GM18867 (cell line): ENCODE measurements around the gene MTMR6.
A peak's percentile ranks its signal among the peaks of the same experiment; 100 is the strongest.

Experiments used
- ATAC-seq: cut with Tn5 transposase; IDR thresholded peaks from one replicate; pipeline ENCODE4 v1.9.1; 2021; ENCODE audit warnings: mild to moderate bottlenecking, moderate library complexity; ENCODE audit not compliant: unreplicated experiment

Gene MTMR6

GRCh38 chr13:25281193-25281934, 5.9 kb downstream of the MTMR6 start:
- peak; percentile 66 for ATAC-seq

GRCh38 chr13:25280396-25280795, 6.9 kb downstream of the MTMR6 start:
- no peak for ATAC-seq

DNA sequence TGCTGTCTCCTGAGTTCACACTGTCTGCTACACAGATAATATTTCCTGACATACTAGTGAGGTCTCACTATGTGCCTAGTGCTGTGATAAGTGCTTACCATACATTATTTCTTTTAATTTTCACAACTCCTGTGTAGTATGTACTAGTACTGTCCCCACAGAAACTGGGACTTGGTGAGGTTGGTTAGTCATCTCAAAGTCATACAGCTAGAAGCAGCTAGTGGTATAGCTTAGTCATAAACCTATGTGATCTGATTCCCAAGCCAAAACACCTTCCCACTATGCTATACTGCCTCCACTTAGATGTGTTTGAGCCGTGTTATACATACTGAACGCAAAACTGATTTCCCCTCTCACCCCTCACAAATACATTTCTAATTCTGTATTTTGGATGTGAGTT, 10.5 kb downstream of the MTMR6 start:
- no peak for ATAC-seq

- no peak for ATAC-seq
Measured at GRCh38 chr13:25268561-25268960, 18.7 kb downstream of the MTMR6 start.

DNA sequence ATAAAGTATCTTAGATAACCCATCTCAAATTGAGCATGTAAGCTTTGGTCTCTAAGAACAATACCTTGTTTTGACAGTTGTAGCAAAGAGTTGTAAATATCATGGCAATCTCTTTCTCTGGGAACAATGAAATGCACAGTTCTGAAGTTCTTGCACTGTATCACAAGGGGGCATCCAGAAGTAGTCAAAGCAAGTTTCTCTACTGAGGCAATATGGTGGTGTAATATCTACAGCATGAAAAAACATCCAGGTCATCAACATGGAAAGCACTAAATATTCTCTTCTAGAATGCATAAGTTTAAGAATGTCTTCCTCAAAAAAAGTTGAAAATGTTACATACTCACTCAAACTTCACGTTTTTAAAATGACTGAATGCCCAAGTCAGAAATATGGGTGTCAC, 19.6 kb downstream of the MTMR6 start:
- peak; percentile 54 for ATAC-seq

DNA sequence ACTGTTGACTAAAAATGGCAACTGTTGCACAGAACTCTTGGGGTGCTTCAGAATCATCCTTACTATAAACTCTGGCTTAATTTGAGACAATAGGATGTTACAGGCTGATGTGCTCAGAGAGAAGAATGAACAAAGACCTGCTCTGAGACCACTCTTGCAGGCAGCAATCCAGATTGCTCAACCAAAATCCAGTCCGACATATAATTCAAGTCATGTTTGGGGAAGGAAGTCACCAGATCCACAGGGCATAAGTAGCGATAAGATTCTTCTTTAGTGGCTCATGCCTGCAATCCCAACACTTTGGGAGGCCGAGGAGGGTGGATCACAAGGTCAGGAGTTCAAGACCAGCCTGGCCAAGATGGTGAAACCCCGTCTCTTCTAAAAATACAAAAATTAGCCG, 20.6 kb downstream of the MTMR6 start:
- ATAC-seq, result no peak

GRCh38 chr13:25262261-25262660, 25.0 kb downstream of the MTMR6 start:
- no peak for ATAC-seq

DNA sequence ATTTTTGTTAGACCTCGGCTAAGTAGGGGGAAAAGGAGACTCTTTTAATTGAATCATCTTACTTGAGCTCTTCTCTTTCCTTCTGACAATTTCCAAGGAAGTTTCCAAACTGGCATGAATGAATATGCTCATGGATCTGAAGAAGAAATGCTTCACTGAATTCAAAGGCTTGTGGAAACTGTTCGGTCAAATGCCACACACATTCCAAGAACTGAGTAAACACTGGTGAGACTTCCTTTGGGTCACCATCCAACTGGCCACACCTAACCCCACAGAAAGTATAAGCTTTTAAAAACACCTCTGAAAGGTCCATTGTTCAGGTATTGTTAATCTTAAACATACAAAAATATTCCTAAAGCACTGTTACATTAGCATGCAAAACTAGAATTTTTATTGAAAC, 33.6 kb downstream of the MTMR6 start:
- ATAC-seq, result no peak

DNA sequence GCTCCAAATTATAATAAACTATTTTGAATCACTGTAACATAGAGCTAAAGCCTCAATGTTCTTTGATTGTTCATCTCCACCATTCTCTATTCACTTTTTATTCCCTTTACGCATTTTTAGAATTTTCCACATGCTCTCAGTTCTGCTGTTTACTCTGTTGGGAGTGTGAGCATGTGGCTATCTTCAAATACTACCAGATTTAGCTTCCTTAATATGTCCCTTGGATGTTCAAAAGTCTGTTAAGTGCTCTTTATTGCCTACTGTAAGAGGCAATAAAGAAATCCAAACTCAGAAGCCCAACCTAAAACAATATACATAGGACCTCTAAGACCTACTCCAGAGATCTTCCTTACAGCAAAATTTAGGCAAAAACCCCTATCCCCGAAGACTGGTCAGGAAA, 34.5 kb downstream of the MTMR6 start:
- ATAC-seq, result no peak

DNA sequence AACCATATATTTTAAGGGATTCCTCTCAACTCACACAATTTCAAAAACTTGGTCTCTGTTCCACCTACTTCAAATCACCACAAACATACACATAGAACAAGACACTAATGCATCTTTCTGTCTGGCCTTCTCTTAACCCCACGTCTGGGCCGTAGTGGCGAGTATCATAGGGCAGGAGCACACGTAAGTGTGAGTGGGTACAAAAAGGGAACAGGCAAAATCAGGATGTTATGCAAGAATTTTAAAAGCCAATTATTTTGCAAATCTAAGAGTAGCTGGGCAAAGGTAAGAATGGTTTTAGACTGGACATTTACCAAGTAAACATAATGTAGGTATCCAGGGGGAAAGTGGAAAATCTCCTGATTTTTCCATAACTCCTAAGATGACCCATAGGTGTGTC, 35.1 kb downstream of the MTMR6 start:
- ATAC-seq, result no peak

DNA sequence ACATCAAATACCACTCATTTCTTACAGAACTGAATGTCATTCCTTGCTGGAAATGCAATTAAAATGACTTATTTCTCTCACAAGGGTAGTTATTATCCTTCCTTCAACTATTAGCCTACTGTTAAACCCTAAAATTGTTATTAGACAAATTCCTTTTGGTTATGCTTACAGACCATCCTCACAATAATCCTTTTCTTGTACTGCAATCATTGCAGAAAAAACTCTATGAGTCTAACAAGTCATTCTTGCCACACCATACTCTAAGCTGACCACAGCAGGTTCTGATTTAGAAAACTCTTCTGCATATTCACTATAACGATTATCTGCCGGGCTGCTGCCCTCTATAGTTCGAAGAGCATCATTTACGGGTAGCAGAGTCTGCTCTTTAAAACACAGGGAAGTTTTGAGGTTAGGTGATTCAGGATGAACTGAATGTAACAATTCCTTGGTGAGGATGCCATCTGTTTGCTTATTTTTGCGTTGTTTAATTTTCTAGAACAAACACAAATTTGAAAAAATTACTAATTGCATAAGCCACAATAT, 38.2 kb downstream of the MTMR6 start:
- ATAC-seq, result no peak

DNA sequence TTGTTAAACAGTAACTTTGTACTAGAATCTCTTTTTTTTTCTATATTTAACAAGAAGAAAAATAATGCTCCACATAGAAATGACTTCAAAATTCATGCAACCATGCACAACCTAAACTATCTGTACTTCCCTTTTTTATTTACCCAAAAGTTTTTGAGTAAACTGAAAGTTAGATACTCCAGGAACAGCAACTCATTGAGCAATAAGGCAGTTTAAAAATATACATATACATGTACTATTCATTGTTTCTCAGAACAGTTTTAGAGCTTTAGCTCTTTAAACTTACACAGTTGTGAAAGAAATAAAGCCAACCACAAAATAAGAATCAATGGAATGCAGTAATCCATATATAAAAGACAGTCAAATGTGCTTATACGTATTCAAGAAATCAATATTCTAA, 39.2 kb downstream of the MTMR6 start:
- no peak for ATAC-seq

GRCh38 chr13:25247360-25247759, 39.9 kb downstream of the MTMR6 start:
- ATAC-seq, result no peak

DNA sequence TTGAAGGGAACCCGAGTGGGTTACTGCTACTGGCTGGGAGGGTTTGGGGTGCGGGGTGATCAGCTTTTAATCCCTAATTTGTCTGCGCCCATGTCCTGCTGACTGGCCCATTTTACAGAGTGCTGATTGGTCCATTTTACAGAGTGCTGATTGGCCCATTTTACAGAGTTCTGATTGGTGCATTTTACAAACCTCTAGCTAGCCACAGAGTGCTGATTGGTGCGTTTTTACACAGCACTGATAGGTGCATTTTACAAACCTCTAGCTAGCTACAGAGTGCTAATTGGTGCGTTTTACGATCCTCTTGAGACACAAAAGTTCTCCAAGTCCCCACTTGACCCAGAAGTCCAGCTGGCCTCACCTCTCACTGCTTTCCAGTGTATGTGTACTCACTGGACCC, 43.2 kb downstream of the MTMR6 start:
- ATAC-seq, result no peak

DNA sequence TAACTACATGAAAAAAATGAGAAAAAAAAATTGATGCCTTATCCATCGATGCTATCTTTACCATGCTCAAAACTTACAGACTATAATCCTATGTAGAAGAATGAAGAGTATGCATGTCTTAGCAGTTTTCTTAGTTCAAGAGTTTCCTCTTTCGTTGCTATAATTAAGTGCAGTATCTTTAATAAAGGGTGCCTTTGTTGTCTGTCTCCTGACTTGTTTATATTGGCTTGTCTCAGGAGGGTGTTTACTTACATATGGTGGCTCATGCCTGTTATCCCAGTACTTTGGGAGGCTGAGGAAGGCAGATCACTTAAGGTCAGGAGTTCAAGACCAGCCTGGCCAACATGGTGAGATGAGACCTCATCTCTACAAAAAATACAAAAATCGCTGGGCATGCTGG, 44.3 kb downstream of the MTMR6 start:
- no peak for ATAC-seq

- ATAC-seq, result no peak
Measured at GRCh38 chr13:25241007-25241406, 46.3 kb downstream of the MTMR6 start.

GRCh38 chr13:25237083-25237482, 50.2 kb downstream of the MTMR6 start:
- ATAC-seq, result no peak

- no peak for ATAC-seq
Measured at GRCh38 chr13:25233861-25234260, 53.4 kb downstream of the MTMR6 start.

DNA sequence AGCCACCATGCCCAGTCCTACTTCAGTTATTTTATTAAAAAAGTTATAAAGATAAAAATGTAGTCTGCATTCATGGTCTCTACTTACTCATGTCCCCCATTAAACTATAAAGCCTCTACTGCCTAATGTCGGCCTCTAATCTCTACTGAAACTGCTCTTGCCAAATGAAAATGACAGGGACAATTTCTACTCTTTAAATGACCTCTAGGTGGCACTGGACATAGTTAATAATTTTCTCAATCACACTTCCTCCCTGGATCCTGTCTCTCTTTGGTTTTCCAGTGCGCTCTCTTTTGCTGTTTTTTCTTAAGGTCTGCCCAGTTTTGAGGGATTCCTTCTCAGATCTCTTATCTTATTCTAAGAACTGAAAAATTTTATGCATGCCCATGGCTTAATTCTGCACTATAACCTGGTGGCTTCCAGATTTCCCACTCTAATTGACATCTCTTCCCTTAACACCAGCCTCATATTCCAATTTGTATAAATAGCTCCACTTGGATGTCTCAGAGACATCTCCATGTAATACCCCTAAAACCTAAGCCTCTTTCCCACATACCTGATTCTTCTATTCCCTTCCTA, 54.3 kb downstream of the MTMR6 start:
- peak; percentile 55 for ATAC-seq

- no peak for ATAC-seq
Measured at GRCh38 chr13:25231517-25231916, 55.8 kb downstream of the MTMR6 start.

- no peak for ATAC-seq
Measured at GRCh38 chr13:25227690-25228089, 59.6 kb downstream of the MTMR6 start.

DNA sequence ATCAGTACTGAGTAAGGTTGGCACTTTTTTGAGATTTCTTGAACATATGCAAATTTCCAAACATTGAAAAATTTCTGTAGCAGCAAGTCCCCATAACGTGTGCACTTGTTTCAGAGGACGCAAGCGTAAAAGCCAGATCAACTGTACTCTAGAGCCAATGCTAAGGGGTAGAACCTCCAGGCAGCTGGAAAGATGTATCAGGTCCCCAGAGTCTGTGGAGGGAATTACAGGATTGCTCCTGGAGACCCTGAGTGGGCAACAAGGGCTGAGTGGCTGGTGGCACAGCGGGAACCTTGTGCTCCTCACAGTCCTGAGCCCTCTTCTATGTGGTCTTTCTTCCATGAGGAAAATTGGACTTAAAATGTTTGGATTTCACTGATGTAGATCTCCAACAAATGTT, 61.3 kb downstream of the MTMR6 start:
- no peak for ATAC-seq

DNA sequence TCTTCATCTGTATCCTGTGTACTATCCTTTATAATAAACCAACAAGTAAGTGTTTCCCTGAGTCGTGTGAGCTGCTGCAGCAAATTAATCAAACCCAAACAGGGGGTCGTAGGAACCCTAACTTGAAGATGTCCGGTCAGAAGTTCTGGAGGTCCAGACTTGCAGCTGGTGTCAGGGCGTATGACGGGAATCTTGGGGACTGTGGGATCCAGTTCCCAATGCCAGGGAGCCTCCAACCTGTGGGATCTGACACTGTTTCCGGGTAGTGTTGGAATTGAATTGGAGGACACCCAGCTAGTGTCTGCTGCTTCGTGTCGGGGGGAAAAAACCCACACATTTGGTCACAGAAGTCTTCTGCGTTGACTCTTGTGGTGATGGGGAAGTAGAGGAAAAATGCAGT, 63.1 kb downstream of the MTMR6 start:
- no peak for ATAC-seq
